ENCODE measurements around the gene IL16.
"Not testable (repeated sequence)": the region's sequence is repeated elsewhere in the genome, so short reads cannot be mapped to it uniquely, and the experiment has no call there.

IL16 gene

GRCh38 chr15:81175496-81175895 lies 21.2 kb upstream of the IL16 start:
- no peak for DNase-seq

- DNase-seq, result no peak
Measured at GRCh38 chr15:81176291-81176893, 20.3 kb upstream of the IL16 start.

- no peak for DNase-seq
Measured at GRCh38 chr15:81178365-81178764, 18.3 kb upstream of the IL16 start.

DNA sequence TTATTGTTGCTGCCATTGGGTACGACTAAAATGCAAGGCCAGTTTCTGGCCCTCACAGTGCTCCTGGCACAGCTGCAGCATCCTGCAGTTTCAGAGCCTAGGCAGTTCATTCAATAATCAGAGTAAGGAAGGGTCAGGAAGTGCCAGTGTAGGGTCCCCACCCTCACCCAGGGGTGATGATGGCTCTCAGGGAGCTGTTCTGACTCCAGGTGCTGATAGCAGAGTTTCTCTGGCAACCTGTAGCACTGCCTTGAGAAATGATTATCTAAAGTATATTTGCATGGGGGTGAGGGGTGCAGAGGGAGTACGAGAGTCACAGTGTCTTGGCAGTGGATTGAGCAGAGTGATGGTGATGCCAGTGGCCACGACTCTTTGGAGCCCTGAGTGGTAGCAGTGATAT lies 15.5 kb upstream of the IL16 start:
- DNase-seq, result no peak

- DNase-seq, result no peak
Measured at GRCh38 chr15:81182031-81182755, 14.5 kb upstream of the IL16 start.

GRCh38 chr15:81182756-81183438 lies 13.8 kb upstream of the IL16 start:
- no peak for DNase-seq

- no peak for DNase-seq
Measured at GRCh38 chr15:81183439-81183775, 13.3 kb upstream of the IL16 start.

- no peak for DNase-seq
Measured at GRCh38 chr15:81184188-81184587, 12.5 kb upstream of the IL16 start.

GRCh38 chr15:81185631-81186295 lies 10.9 kb upstream of the IL16 start:
- no peak for DNase-seq

DNA sequence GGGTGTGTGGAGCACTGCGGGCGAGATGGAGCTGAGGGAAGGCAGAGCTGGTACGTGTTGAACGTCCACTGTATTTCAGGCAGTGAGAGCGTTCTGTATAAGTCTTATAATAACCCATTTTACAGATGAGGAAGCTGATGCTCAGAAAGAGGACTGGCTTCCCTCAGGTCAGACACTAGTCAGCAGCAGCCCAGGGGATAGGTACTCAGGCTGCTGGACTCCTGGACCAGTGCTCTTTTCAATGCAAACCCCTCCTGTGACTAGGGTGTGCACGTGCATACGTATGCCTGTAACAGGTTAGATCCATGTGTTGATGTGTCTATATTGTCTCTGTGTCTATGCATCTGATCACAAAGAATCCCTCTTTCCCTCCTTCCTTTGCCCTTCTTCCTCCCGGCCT lies 8.3 kb upstream of the IL16 start:
- no peak for DNase-seq

DNA sequence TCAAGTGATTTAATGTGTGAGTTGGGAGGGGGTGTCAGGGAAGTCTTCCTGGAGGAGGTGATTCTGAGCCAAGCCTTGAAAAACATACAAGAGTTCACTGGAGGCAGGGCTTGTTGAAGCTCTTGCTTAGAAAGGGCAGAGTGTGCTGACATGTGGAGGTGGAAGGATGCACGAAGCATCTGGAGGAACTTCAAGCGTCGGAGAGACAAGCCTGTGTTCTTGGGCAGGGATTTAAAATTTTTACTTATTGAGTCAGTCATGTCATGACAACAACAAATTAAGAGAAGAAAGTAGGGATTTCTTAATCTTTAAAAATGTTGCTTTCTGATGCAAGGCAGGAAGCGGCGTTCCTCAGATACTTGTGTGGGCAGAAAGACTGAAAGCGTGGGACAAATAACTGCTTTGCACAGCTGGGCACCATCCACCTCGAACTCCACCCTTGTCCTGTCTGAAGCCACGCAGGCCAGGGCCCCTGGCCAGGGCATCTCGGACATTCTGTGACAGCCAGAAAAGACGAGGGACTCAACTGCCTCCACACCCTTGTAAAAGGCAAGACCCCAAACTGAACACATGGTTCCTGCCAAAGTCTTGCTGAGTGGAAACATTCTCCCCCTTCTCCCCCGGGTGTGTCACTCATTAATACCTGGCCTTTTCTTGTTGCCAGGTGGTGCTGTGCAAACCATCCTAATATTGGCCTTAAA lies 6.9 kb upstream of the IL16 start:
- no peak for DNase-seq

DNA sequence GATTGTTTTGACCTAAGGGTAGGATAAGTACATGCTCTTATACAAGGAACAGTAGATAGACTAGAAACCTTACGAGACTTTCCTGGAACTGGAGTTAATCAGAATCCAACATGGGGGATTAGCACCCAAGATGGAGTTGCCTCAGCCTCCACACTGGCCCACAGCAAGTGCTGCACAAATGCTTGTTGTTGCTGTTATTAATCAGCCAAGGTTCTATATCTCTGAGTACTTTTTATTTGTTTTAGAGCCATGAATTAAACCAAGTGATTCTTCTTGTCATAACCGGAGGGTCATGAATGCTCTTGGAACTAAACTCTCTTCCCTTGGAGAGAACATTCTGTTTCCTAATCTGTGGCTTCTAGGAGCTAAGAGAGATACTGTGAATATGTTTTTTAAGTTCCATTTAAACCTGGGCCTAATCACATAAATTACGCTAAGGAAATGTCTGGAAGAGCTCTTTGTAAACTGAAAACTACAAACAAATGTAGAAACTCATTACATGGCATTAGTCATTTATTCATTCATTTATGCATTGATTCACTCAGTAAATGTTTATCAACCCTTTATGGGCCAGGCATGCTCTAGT lies 5.7 kb upstream of the IL16 start:
- no peak for DNase-seq

- no peak for DNase-seq
Measured at GRCh38 chr15:81191701-81192100, 5.0 kb upstream of the IL16 start.

- DNase-seq, result no peak
Measured at GRCh38 chr15:81194723-81195122, 2.0 kb upstream of the IL16 start.

DNA sequence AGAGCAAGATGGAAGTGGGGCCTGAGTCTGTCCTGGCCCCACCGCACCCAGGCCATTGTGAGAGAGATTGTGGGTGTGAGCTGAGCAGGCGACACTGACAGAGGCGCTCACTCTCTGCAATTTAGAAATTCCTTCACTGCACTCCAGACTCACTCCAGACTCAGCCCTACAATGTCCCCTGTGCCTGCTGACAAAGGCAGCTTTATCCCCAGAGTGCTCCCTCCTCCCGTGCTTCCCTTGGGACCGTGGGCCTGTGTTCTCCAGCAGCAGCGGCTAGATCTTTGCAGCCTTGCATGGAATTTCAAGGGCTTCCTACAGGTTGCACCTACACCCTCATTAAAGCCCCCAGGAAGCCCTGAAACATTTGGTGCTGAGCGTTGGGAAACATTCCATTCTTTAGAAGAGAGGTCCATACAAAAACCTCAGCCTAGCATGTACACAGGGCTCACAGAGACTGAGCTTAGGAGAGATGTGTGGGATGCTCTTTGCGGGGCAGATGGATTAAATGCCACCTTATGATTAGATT lies 1.3 kb upstream of the IL16 start:
- DNase-seq, result no peak

DNA sequence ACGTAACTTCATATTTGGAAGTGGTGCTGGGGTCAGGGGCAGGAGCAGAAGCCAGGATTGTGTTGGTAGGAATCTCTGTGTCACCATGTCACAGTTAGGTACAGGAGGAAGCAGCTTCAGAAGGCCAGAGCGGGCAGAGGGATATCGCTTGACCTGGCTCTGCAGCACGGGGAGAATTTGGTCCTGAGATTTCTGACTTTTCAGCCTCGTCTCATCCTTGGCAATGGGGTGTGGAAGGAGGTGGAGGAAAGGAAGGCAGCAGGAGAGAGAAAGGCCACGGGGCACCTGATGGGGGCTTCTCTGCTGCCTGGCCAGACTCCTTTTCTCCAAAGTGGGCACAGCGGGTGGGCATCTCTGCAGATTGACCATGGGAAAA lies 564 bp downstream of the IL16 start:
- DNase-seq, result no peak

DNA sequence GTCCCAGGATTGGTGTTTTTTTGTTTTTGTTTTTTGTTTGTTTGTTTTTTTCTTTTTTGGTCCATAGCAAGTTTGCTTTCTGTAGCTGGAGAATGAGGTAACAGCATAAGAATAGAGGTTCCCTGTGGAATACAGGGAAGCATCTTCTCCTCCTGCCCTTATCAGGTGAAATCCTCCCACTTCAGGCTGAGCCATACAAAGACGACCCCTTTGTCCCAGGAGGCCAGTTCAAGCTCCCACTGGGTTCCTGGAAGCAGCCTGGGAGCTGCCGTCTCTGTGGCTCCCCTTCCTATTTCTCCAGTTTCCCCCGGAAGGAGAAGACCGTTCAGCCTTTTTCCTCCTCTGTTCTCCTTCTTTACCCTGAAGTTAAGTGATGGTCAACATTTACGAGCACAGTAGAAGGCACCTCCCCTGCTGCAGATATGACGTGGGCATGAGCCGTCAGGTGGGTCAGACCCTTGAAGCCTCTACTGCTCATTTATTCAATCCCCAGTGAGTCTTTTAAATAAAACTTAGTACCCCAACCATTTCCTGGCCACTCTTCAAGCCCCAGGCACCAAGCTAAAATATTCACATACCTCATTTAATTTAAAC lies 1.1 kb downstream of the IL16 start:
- no peak for DNase-seq

DNA sequence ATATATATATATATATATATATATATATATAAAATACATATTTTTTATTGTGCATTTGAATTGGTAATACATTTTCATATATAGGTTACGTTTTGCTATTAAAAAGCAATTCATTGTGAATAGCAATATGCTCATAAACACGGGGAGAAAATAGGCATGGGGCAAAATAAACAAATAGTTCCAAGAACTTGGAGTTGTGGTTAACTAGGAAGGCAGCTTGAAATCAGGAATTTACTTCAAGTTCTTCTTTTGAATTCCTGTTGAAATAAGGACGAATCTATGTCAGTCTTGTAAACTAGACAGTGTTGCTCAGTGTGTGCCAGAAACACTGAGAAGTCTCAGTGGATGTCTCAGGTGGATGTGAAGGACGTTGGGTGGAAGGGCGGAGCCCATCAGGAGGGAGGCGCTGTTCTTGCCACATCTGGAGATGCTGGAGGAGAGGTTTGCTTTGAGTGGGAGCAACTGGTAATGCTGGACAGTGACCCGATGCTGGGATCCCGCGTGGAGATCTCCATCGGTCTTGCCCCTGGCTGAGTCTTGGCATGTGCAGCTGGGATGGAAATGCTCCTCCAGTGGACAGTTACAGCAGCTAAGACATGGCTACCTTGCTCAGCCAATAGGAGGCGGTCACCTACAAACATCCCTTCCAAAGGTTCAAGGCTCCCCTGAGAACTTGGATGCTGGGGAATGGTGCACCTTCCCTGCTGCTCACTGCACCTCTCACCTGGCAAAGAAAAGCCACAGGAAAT lies 2.5 kb downstream of the IL16 start:
- no peak for DNase-seq

GRCh38 chr15:81206018-81206417 lies 9.3 kb downstream of the IL16 start:
- DNase-seq, result no peak

- DNase-seq, result not testable (repeated sequence)
Measured at GRCh38 chr15:81207987-81208386, 11.3 kb downstream of the IL16 start.

GRCh38 chr15:81209635-81210034 lies 13.0 kb downstream of the IL16 start:
- DNase-seq, result no peak

DNA sequence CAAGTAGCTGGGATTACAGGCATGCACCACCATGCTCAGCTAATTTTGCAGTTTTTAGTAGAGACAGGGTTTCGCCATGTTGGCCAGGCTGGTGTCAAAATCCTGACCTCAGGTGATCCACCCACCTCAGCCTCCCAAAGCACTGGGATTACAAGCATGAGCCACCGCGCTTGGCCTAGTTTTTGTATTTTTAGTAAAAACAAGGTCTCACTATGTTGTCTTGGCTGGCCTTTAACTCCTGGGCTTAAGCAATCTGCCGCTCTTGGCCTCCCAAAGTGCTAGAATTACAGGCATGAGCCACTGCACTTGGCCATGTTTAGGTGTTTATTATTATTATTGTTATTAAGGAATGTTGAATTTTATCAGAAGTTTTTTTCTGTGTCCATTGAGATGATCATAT lies 14.7 kb downstream of the IL16 start:
- no peak for DNase-seq

All from SIG-M5 (cell line).